ENCODE measurements around the gene CHRNA9. TPM values are rescaled to one million over a fixed set of nuclear protein-coding genes. Genes with fewer than 3 reads are reported as not detected.

Gene CHRNA9
- total RNA-seq, 1 experiment from 2014 or later = 0.61 TPM

GRCh38 chr4:40331101-40331745 lies 3.9 kb upstream of the CHRNA9 start:
- no peak for DNase-seq (ENCODE audit: low spot score)
- in situ Hi-C loops (cut with HindIII; ENCODE audit: low sequenced_read_pairs) = no loop called here

- in situ Hi-C loops (cut with HindIII; ENCODE audit: low sequenced_read_pairs) = no loop called here
- DNase-seq (ENCODE audit: low spot score) = no peak
Observed at GRCh38 chr4:40331961-40332360, 3.2 kb upstream of the CHRNA9 start.

GRCh38 chr4:40333921-40334352 lies 1.2 kb upstream of the CHRNA9 start:
- DNase-seq (ENCODE audit: low spot score) = no peak
- in situ Hi-C loops (cut with HindIII; ENCODE audit: low sequenced_read_pairs) = no loop called here

GRCh38 chr4:40335525-40335894 lies 377 bp downstream of the CHRNA9 start:
- in situ Hi-C loops (cut with HindIII; ENCODE audit: low sequenced_read_pairs) = no loop called here
- no peak for DNase-seq (ENCODE audit: low spot score)

GRCh38 chr4:40337051-40337450 lies 1.9 kb downstream of the CHRNA9 start:
- in situ Hi-C loops (cut with HindIII; ENCODE audit: low sequenced_read_pairs) = no loop called here
- DNase-seq (ENCODE audit: low spot score) = no peak

GRCh38 chr4:40337523-40337922 lies 2.4 kb downstream of the CHRNA9 start:
- in situ Hi-C loops (cut with HindIII; ENCODE audit: low sequenced_read_pairs) = no loop called here
- no peak for DNase-seq (ENCODE audit: low spot score)

- in situ Hi-C loops (cut with HindIII; ENCODE audit: low sequenced_read_pairs) = no loop called here
- no peak for DNase-seq (ENCODE audit: low spot score)
Observed at GRCh38 chr4:40340030-40340429, 4.9 kb downstream of the CHRNA9 start.

GRCh38 chr4:40347472-40347871 lies 12.3 kb downstream of the CHRNA9 start:
- in situ Hi-C loops (cut with HindIII; ENCODE audit: low sequenced_read_pairs) = no loop called here
- no peak for DNase-seq (ENCODE audit: low spot score)

GRCh38 chr4:40348000-40348399 lies 12.9 kb downstream of the CHRNA9 start:
- in situ Hi-C loops (cut with HindIII; ENCODE audit: low sequenced_read_pairs) = no loop called here
- DNase-seq (ENCODE audit: low spot score) = no peak

- in situ Hi-C loops (cut with HindIII; ENCODE audit: low sequenced_read_pairs) = no loop called here
- no peak for DNase-seq (ENCODE audit: low spot score)
Observed at GRCh38 chr4:40349561-40350198, 14.5 kb downstream of the CHRNA9 start.

- in situ Hi-C loops (cut with HindIII; ENCODE audit: low sequenced_read_pairs) = no loop called here
- no peak for DNase-seq (ENCODE audit: low spot score)
Observed at GRCh38 chr4:40350627-40351227, 15.6 kb downstream of the CHRNA9 start.

- no peak for DNase-seq (ENCODE audit: low spot score)
- in situ Hi-C loops (cut with HindIII; ENCODE audit: low sequenced_read_pairs) = no loop called here
Observed at GRCh38 chr4:40354158-40354557, 19.0 kb downstream of the CHRNA9 start.

- in situ Hi-C loops (cut with HindIII; ENCODE audit: low sequenced_read_pairs) = no loop called here
- no peak for DNase-seq (ENCODE audit: low spot score)
Observed at GRCh38 chr4:40355131-40355530, 20.0 kb downstream of the CHRNA9 start.

GRCh38 chr4:40357738-40358137 lies 22.6 kb downstream of the CHRNA9 start:
- DNase-seq (ENCODE audit: low spot score) = no peak
- in situ Hi-C loops (cut with HindIII; ENCODE audit: low sequenced_read_pairs) = no loop called here

- in situ Hi-C loops (cut with HindIII; ENCODE audit: low sequenced_read_pairs) = no loop called here
- no peak for DNase-seq (ENCODE audit: low spot score)
Observed at GRCh38 chr4:40361338-40361737, 26.2 kb downstream of the CHRNA9 start.

- no peak for DNase-seq (ENCODE audit: low spot score)
- in situ Hi-C loops (cut with HindIII; ENCODE audit: low sequenced_read_pairs) = no loop called here
Observed at GRCh38 chr4:40363382-40363920, 28.3 kb downstream of the CHRNA9 start.

- in situ Hi-C loops (cut with HindIII; ENCODE audit: low sequenced_read_pairs) = no loop called here
Observed at GRCh38 chr4:40363945-40364344, 28.8 kb downstream of the CHRNA9 start.

GRCh38 chr4:40365766-40366165 lies 30.6 kb downstream of the CHRNA9 start:
- in situ Hi-C loops (cut with HindIII; ENCODE audit: low sequenced_read_pairs) = no loop called here
- DNase-seq (ENCODE audit: low spot score) = no peak

More at GRCh38 chr4:40363945-40364344, 28.8 kb downstream of the CHRNA9 start:
- no peak for DNase-seq (ENCODE audit: low spot score)

- DNase-seq (ENCODE audit: low spot score) = no peak
- in situ Hi-C loops (cut with HindIII; ENCODE audit: low sequenced_read_pairs) = no loop called here
Observed at GRCh38 chr4:40367451-40367850, 32.3 kb downstream of the CHRNA9 start.

- in situ Hi-C loops (cut with HindIII; ENCODE audit: low sequenced_read_pairs) = no loop called here
Observed at GRCh38 chr4:40369437-40370274, 34.5 kb downstream of the CHRNA9 start.

More at GRCh38 chr4:40369437-40370274, 34.5 kb downstream of the CHRNA9 start:
- DNase-seq (ENCODE audit: low spot score) = no peak

Measured in G401 (cell line).